Measurements from ENCODE around the gene CSN1S1.

DNA sequence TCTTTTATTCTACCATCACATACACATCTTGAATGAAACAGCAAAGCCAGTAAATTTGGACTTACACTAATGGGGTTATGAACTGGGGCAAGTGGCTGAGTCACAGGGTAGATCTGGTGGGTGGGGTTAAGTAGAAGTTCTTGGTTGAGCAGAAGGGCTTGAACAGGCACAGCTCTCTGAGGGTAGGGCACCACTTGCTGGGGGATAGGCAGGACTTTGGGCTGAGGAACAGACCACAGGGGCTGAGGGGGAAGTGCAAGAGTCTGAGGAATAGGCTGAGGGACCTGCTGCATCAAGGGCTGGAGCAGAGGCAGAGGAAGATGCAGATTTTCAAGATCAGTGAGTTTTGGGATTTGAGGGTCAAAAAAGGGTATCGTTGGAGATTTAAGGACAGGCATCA is 26.3 kb downstream of the CSN1S1 start:
- TF ChIP-seq, protein P1, sequence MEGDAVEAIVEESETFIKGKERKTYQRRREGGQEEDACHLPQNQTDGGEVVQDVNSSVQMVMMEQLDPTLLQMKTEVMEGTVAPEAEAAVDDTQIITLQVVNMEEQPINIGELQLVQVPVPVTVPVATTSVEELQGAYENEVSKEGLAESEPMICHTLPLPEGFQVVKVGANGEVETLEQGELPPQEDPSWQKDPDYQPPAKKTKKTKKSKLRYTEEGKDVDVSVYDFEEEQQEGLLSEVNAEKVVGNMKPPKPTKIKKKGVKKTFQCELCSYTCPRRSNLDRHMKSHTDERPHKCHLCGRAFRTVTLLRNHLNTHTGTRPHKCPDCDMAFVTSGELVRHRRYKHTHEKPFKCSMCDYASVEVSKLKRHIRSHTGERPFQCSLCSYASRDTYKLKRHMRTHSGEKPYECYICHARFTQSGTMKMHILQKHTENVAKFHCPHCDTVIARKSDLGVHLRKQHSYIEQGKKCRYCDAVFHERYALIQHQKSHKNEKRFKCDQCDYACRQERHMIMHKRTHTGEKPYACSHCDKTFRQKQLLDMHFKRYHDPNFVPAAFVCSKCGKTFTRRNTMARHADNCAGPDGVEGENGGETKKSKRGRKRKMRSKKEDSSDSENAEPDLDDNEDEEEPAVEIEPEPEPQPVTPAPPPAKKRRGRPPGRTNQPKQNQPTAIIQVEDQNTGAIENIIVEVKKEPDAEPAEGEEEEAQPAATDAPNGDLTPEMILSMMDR (IDR thresholded peaks at IDR 0.05; ENCODE audit: insufficient read depth, low read depth, low read length), result no peak
- TF ChIP-seq EZH2 (IDR thresholded peaks at IDR 0.05; ENCODE audit: insufficient read depth, low read length), result no peak

All from astrocyte (in vitro differentiated cells and primary cell).